Brain microvascular endothelial cell (primary cell): ENCODE data around the gene ZNF462.

ENCODE experiments used
- DNase-seq: peaks from one replicate; pipeline ENCODE4 v3.0.0-alpha.2; 2020
- H3K27ac ChIP-seq: fragments of 250-450 bp; sonication (Bioruptor Pico); 2 replicates; pipeline ENCODE4 v1.5.1; 2020; ENCODE audit warnings: mild to moderate bottlenecking, moderate library complexity
- H3K27me3 ChIP-seq: fragments of 250-450 bp; sonication (Bioruptor Pico); replicated peaks from 2 replicates; pipeline ENCODE4 v1.5.1; 2020; ENCODE audit warnings: mild to moderate bottlenecking
- H3K36me3 ChIP-seq: fragments of 250-450 bp; sonication (Bioruptor Pico); replicated peaks from 2 replicates; pipeline ENCODE4 v1.5.1; 2020; ENCODE audit warnings: mild to moderate bottlenecking
- H3K4me3 ChIP-seq: 2 replicates; pipeline ENCODE4 v1.5.1; 2011; ENCODE audit warnings: low read depth, mild to moderate bottlenecking, control low read depth, low read length, moderate library complexity
- in situ Hi-C: cut with HindIII; loops from 2 replicates; pipeline ENCODE4 v1.10.0; 2017; ENCODE audit warnings: low sequenced_read_pairs, low pct_ligation_motif_present
- TF ChIP-seq, protein P1 (sequence below): IDR thresholded peaks from 2 replicates; pipeline ENCODE4 v1.5.1; 2011; ENCODE audit warnings: low read depth, mild to moderate bottlenecking, moderate library complexity, low read length, control low read depth, inconsistent platforms; ENCODE audit errors: missing control alignments

Gene ZNF462

DNA sequence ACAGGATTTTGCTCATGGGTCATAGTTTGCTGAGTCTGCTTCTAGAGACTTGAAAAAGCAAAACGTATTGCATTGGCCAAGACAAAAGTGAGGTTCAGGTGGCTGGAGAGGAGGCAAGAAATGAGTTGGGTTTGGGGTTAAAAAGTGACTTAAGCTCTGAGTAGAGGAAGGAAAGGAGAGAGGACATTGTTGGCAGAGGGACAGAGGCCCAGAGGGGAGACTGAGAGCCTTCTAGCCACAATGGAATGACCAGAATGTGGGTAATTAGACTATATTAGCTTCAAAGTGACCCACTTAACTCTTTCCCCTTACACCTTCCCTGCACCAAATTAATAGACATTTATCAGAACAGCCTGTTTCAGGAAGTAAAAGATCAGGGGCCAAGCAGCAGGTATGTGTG is 188.4 kb downstream of the ZNF462 start:
- TF ChIP-seq, protein P1, sequence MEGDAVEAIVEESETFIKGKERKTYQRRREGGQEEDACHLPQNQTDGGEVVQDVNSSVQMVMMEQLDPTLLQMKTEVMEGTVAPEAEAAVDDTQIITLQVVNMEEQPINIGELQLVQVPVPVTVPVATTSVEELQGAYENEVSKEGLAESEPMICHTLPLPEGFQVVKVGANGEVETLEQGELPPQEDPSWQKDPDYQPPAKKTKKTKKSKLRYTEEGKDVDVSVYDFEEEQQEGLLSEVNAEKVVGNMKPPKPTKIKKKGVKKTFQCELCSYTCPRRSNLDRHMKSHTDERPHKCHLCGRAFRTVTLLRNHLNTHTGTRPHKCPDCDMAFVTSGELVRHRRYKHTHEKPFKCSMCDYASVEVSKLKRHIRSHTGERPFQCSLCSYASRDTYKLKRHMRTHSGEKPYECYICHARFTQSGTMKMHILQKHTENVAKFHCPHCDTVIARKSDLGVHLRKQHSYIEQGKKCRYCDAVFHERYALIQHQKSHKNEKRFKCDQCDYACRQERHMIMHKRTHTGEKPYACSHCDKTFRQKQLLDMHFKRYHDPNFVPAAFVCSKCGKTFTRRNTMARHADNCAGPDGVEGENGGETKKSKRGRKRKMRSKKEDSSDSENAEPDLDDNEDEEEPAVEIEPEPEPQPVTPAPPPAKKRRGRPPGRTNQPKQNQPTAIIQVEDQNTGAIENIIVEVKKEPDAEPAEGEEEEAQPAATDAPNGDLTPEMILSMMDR: no peak

DNA sequence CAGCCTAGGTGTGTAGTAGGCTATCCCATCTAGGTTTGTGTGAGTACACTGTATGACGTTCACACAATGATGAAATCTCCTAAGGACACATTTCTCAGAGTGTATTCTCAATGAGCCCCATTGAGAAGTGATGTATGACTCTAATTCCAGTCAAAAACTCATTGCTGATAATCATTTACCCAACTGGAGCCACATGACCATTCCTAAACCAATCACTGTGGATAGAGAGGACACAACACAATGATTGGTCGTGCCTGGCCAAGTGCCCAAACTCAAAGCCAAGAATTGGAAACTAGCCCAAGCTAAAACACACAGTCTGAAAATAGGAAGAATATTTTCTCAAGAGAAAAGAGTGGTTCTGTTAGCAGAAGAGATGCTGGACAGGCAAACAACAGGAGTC is 191.2 kb downstream of the ZNF462 start:
- H3K36me3 ChIP-seq: no peaks in the 10 kb centered on the region
- H3K27me3 ChIP-seq: no peaks in the 10 kb centered on the region
- in situ Hi-C loops: no loop called here
- no peak for DNase-seq
- H3K27ac ChIP-seq: no peak overlapping the region
- TF ChIP-seq, protein P1: no peak
- no peak overlapping the region for H3K4me3 ChIP-seq

More for the DNA sequence above, 188.4 kb downstream of the ZNF462 start:
- Histone ChIP-seq H3K36me3 (no peaks in the 10 kb centered on the region), H3K27me3 (no peaks in the 10 kb centered on the region), H3K27ac (no peak overlapping the region), H3K4me3 (no peak overlapping the region)
- no peak for DNase-seq
- in situ Hi-C loops: no loop called here

DNA sequence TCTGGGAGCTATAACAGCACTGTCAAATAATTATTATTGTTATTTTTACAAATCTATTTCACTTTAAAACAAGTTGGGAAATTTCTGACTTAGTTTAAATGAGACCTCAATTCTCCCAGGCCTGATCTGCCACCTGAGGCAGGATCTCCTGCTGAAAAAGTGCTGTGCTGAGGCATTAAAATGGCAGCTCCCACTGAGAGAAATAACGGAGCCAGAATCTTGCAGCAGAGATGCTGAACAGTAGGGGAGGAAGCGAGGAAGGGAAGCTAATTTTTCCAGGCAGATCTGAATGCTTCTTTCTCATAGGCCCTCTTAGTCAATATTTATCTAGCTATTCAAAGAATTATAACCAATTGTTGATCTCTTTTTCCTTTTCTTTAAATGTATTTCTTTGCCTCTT is 196.3 kb downstream of the ZNF462 start:
- TF ChIP-seq, protein P1: no peak
- Histone ChIP-seq H3K4me3 (no peak overlapping the region), H3K27me3 (no peaks in the 10 kb centered on the region), H3K36me3 (no peaks in the 10 kb centered on the region), H3K27ac (no peak overlapping the region)
- in situ Hi-C loops: no loop called here
- no peak for DNase-seq

DNA sequence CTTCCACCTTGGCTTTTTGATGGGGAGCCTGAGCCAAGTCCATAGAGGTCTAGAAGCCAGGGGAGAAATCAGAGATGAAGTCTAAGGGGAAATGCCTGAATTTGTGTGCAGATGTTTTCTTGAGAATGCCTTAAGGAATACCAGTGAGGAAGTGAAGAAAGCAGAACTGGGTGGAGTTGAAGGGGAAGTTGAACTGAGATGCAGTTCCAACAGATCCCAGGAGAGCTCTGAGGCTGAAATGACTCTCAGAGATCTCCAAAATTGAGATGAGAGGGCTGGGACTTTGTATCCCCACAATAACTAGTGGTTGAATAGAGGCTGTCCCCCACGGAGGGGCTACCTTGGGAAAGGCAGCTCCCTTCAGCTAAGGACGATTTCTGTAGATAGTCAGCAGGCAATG is 197.1 kb downstream of the ZNF462 start:
- no peaks in the 10 kb centered on the region for H3K36me3 ChIP-seq
- in situ Hi-C loops: no loop called here
- no peak for DNase-seq

More for the DNA sequence above, 197.1 kb downstream of the ZNF462 start:
- H3K27ac ChIP-seq: no peak overlapping the region
- TF ChIP-seq, protein P1: no peak
- no peak overlapping the region for H3K4me3 ChIP-seq
- H3K27me3 ChIP-seq: no peaks in the 10 kb centered on the region
